ENCODE results near the gene VCL.

GRCh38 chr10:74096777-74097176 lies 98.9 kb downstream of the VCL start:
- TF ChIP-seq REST (IDR thresholded peaks at IDR 0.05; ENCODE audit: insufficient read depth in 1 of 2, low read depth in 2 of 2, low read length in 1 of 2) (no peak), CTCF (IDR thresholded peaks at IDR 0.05) (no peak), TCF7L2 (IDR thresholded peaks at IDR 0.05; ENCODE audit: low read depth, low read length) (no peak), SIN3A (IDR thresholded peaks at IDR 0.05; ENCODE audit: borderline replicate concordance, insufficient read depth, low read depth, low read length) (no peak), POLR2AphosphoS5 (IDR thresholded peaks at IDR 0.05; ENCODE audit: low read depth, low read length) (no peak)

Measured in Panc1 (cell line).